ENCODE data around the gene HOXB9.

The HOXB9 gene

GRCh38 chr17:48637323-48638260 lies 11.4 kb upstream of the HOXB9 start:
- no peak for DNase-seq

- no peak for DNase-seq
Observed at GRCh38 chr17:48636177-48637018, 10.2 kb upstream of the HOXB9 start.

- no peak for DNase-seq
Observed at GRCh38 chr17:48634493-48635208, 8.5 kb upstream of the HOXB9 start.

- no peak for DNase-seq
Observed at GRCh38 chr17:48633266-48633677, 7.1 kb upstream of the HOXB9 start.

- DNase-seq, result no peak
Observed at GRCh38 chr17:48632579-48633265, 6.6 kb upstream of the HOXB9 start.

GRCh38 chr17:48631693-48632578 lies 5.8 kb upstream of the HOXB9 start:
- no peak for DNase-seq

- DNase-seq, result no peak
Observed at GRCh38 chr17:48630925-48631692, 5.0 kb upstream of the HOXB9 start.

GRCh38 chr17:48630009-48630924 lies 4.1 kb upstream of the HOXB9 start:
- no peak for DNase-seq

- DNase-seq, result no peak
Observed at GRCh38 chr17:48629411-48629759, 3.2 kb upstream of the HOXB9 start.

- DNase-seq, result no peak
Observed at GRCh38 chr17:48628649-48629410, 2.7 kb upstream of the HOXB9 start.

- DNase-seq, result no peak
Observed at GRCh38 chr17:48627623-48628521, 1.7 kb upstream of the HOXB9 start.

- DNase-seq, result no peak
Observed at GRCh38 chr17:48627118-48627597, 1.0 kb upstream of the HOXB9 start.

GRCh38 chr17:48625495-48626244 lies 488 bp downstream of the HOXB9 start:
- peak in 1 of 2 experiments; percentile 28 for DNase-seq

- peak; percentile 27 to 69 for DNase-seq
Observed at GRCh38 chr17:48624544-48625494, 1.3 kb downstream of the HOXB9 start.

GRCh38 chr17:48624118-48624517 lies 2.0 kb downstream of the HOXB9 start:
- no peak for DNase-seq

GRCh38 chr17:48623583-48623982 lies 2.6 kb downstream of the HOXB9 start:
- DNase-seq, result no peak

Data from NCI-H524 (cell line).